Measurements from ENCODE around the gene PEPD. TPM values are rescaled to one million over a fixed set of nuclear protein-coding genes. Genes with fewer than 3 reads are reported as not detected.

PEPD gene
- total RNA-seq, 1 donor from 2014 or later = 84.7 TPM

DNA sequence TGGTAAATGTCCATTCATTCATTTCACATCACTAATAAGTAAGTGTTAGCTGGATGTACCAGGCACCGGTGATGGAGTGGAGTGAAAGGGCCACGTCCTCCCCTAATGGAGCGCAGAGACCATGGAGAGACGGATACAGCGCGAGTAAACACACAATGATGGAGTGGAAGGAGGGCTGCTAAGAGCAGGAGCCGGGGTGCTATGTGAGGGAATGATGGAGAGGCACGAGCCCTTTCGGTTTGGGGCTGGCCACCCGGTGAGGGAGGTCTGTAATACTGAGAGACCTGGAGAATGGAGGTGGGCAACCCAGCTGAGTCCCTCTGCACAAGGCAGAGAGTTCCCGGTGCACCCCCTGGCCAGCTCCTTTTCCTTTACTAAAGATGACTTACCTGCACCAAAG, 53.7 kb downstream of the PEPD start:
- H3K36me3 Mint-ChIP-seq = peaks cover 7% of the 10 kb centered on the region
- TF ChIP-seq, protein P1, sequence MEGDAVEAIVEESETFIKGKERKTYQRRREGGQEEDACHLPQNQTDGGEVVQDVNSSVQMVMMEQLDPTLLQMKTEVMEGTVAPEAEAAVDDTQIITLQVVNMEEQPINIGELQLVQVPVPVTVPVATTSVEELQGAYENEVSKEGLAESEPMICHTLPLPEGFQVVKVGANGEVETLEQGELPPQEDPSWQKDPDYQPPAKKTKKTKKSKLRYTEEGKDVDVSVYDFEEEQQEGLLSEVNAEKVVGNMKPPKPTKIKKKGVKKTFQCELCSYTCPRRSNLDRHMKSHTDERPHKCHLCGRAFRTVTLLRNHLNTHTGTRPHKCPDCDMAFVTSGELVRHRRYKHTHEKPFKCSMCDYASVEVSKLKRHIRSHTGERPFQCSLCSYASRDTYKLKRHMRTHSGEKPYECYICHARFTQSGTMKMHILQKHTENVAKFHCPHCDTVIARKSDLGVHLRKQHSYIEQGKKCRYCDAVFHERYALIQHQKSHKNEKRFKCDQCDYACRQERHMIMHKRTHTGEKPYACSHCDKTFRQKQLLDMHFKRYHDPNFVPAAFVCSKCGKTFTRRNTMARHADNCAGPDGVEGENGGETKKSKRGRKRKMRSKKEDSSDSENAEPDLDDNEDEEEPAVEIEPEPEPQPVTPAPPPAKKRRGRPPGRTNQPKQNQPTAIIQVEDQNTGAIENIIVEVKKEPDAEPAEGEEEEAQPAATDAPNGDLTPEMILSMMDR (conservative IDR thresholded peaks at IDR 0.05) = no peak
- H3K9me3 Mint-ChIP-seq = no peaks in the 10 kb centered on the region
- peaks cover 15% of the 10 kb centered on the region for H3K4me1 Mint-ChIP-seq (ENCODE audit: unreplicated experiment)
- no peak overlapping the region for H3K4me3 Mint-ChIP-seq
- H3K27me3 Mint-ChIP-seq = no peaks in the 10 kb centered on the region
- no peak for DNase-seq (ENCODE audit: extremely low spot score, unreplicated experiment)
- no peak overlapping the region for H3K27ac Mint-ChIP-seq

DNA sequence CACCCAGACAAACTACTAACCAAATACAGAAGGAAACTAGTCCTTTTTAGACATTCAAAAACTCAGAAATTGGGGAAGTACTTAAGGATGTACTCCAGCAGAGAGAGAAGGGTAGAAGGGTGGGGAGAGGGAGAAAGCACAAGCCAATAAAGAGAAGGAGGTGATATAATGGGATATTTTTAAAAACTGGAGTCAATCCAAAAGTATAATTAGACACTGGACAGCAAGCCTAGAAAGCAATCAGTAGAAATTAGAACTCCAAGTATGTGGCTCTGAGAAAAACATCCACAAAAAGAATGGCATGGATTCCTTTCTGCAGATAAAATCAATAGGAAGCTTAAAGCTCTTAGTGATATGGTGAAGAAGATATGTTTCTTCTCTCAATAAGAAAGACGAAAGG, 55.8 kb downstream of the PEPD start:
- H3K4me1 Mint-ChIP-seq (ENCODE audit: unreplicated experiment) = peaks cover 14% of the 10 kb centered on the region
- H3K27ac Mint-ChIP-seq = no peak overlapping the region
- no peak for DNase-seq (ENCODE audit: extremely low spot score, unreplicated experiment)
- H3K9me3 Mint-ChIP-seq = no peaks in the 10 kb centered on the region
- no peak overlapping the region for H3K4me3 Mint-ChIP-seq
- no peaks in the 10 kb centered on the region for H3K27me3 Mint-ChIP-seq
- peaks cover 7% of the 10 kb centered on the region for H3K36me3 Mint-ChIP-seq
- TF ChIP-seq, protein P1 (conservative IDR thresholded peaks at IDR 0.05) = no peak

DNA sequence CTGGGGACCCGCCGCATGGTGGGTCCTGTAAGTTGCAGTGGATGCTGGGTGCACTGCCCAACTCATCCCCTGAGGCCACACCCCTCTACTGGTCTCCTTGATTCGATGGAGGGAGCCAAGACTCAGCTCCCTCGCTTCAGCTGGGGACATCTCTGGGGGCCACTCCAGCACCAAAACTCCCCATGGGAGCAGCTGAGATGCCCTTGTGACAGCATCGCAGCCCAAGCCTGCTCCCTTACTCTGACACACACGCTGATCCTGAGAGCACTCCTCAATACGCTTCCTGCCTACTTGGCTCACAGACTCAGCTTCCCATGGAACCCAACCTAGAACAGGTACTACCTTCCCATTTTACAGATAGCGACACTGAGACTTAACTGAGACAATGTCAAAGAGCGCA, 56.2 kb downstream of the PEPD start:
- Mint-ChIP-seq H3K4me3 (no peak overlapping the region), H3K9me3 (no peaks in the 10 kb centered on the region), H3K36me3 (peaks cover 7% of the 10 kb centered on the region), H3K27ac (no peak overlapping the region), H3K4me1 (ENCODE audit: unreplicated experiment) (peaks cover 14% of the 10 kb centered on the region), H3K27me3 (no peaks in the 10 kb centered on the region)
- TF ChIP-seq, protein P1 (conservative IDR thresholded peaks at IDR 0.05) = no peak
- no peak for DNase-seq (ENCODE audit: extremely low spot score, unreplicated experiment)

DNA sequence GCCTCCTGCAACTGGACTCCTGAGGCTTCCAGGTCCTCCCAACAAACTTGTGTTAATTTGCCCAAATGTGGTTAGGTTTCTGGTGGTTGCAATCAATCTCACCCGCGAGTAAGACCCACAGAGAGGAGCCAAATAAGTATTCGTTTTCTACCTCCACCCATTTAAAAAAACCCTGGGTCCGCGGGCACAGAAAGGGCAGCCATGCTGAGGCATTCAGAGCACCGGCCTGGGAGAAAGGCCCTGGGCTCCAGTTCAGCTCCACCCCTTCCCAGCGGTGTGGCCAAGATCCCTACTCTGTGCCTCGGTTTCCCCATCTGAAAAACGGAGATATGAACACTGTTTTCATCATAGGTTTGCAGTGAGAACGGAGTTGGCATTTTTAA, 56.9 kb downstream of the PEPD start:
- Mint-ChIP-seq H3K36me3 (peaks cover 7% of the 10 kb centered on the region), H3K27me3 (no peaks in the 10 kb centered on the region), H3K4me1 (ENCODE audit: unreplicated experiment) (peaks cover 14% of the 10 kb centered on the region), H3K9me3 (no peaks in the 10 kb centered on the region), H3K27ac (no peak overlapping the region), H3K4me3 (no peak overlapping the region)
- TF ChIP-seq, protein P1 (conservative IDR thresholded peaks at IDR 0.05) = no peak
- DNase-seq (ENCODE audit: extremely low spot score, unreplicated experiment) = no peak

DNA sequence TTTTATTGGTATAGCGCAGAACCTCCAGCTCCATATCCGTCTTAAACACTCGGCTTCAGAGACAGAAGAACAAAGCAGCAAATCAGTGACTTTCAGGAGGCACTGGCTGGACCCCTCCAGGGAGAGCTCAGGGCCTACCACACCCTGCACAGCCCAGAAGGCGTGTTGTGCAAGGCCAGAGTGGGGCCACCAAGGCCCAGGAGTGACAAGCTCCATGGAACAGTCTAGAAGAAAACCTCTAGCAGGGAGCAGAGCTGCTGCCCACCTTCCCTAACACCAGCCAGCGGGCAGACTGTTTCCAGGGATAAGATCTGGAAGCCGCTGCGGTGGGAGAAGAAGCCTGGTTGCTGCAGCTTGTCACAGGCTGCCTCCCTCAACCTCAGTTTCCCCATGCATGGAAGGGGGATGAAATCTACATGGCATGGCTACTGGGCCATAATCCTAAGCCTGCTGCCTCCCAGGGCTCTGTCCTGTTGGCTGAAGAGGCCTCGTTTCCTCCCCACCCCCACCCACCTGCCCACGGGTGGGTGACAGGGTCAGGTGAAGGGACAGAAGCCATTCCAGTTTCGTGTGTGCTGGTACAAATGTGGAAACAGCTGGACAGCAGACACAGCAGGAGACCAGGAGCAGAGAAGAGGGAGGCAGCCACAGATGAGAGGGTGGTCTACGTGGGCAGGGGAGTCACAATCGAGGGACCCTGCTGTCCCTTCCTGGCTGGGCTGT, 57.4 kb downstream of the PEPD start:
- Mint-ChIP-seq H3K9me3 (no peaks in the 10 kb centered on the region), H3K4me1 (ENCODE audit: unreplicated experiment) (peaks cover 14% of the 10 kb centered on the region), H3K27me3 (no peaks in the 10 kb centered on the region), H3K27ac (no peak overlapping the region), H3K36me3 (peaks cover 3% of the 10 kb centered on the region), H3K4me3 (no peak overlapping the region)
- no peak for DNase-seq (ENCODE audit: extremely low spot score, unreplicated experiment)
- TF ChIP-seq, protein P1 (conservative IDR thresholded peaks at IDR 0.05) = no peak

All from type B pancreatic cell (in vitro differentiated cells).